OCI-LY1 (cell line): Measurements from ENCODE around the gene COL4A4.
"Not testable (repeated sequence)": the region's sequence is repeated elsewhere in the genome, so short reads cannot be mapped to it uniquely, and the experiment has no call there.

Source experiments
- CTCF ChIP-seq: fragments of 200-600 bp; sonication (generic), shearing (Covaris generic); IDR thresholded peaks from 2 replicates; pipeline ENCODE4 v1.5.1; 2017; ENCODE audit warnings: mild to moderate bottlenecking, antibody characterized with exemption, low read length, moderate library complexity, mixed read lengths
- EZH2 ChIP-seq: fragments of 200-600 bp; sonication (generic), shearing (Covaris generic); IDR thresholded peaks from 2 replicates; pipeline ENCODE4 v1.8.0; 2017; ENCODE audit warnings: borderline replicate concordance, mixed run types, mild to moderate bottlenecking, antibody characterized with exemption, low read length, moderate library complexity, mixed read lengths

GRCh38 chr2:227171779-227172178 is 7.8 kb upstream of the COL4A4 start:
- not testable (repeated sequence) for TF ChIP-seq EZH2, CTCF
